ENCODE measurements around the gene PML. TPM values are rescaled to one million over a fixed set of nuclear protein-coding genes. Genes with fewer than 3 reads are reported as not detected.

Gene PML
- total RNA-seq, 1 donor from 2014 or later, result 30.6 TPM

DNA sequence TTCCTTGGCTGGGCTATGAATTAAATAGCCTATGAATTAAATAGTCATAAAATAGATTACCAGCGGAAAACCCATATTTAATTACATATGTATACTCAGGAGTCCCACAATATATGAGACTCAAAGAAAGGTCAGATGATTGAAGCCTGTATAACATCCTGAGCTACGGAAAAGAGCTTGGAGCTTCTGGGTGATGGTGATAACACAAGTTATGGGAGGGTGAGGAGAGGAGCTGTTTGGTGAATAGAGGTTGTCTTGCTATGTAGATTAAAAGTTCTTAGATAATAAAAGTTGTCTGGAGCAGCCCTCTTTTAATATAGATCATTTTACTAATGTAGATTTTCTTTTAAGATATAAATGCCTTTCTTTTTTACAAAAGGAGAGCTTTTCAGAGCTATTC is 1.8 kb downstream of the PML start:
- Mint-ChIP-seq H3K4me1 (peaks cover 42% of the 10 kb centered on the region), H3K36me3 (ENCODE audit: low read depth) (no peaks in the 10 kb centered on the region), H3K27ac (ENCODE audit: unreplicated experiment) (no peak overlapping the region), H3K27me3 (ENCODE audit: low read depth) (no peaks in the 10 kb centered on the region), H3K4me3 (peak overlapping the region; percentile 94), H3K9me3 (no peaks in the 10 kb centered on the region)
- DNase-seq (ENCODE audit: low read depth, low spot score), result no peak
- TF ChIP-seq, protein P1, sequence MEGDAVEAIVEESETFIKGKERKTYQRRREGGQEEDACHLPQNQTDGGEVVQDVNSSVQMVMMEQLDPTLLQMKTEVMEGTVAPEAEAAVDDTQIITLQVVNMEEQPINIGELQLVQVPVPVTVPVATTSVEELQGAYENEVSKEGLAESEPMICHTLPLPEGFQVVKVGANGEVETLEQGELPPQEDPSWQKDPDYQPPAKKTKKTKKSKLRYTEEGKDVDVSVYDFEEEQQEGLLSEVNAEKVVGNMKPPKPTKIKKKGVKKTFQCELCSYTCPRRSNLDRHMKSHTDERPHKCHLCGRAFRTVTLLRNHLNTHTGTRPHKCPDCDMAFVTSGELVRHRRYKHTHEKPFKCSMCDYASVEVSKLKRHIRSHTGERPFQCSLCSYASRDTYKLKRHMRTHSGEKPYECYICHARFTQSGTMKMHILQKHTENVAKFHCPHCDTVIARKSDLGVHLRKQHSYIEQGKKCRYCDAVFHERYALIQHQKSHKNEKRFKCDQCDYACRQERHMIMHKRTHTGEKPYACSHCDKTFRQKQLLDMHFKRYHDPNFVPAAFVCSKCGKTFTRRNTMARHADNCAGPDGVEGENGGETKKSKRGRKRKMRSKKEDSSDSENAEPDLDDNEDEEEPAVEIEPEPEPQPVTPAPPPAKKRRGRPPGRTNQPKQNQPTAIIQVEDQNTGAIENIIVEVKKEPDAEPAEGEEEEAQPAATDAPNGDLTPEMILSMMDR (conservative IDR thresholded peaks at IDR 0.05), result no peak

DNA sequence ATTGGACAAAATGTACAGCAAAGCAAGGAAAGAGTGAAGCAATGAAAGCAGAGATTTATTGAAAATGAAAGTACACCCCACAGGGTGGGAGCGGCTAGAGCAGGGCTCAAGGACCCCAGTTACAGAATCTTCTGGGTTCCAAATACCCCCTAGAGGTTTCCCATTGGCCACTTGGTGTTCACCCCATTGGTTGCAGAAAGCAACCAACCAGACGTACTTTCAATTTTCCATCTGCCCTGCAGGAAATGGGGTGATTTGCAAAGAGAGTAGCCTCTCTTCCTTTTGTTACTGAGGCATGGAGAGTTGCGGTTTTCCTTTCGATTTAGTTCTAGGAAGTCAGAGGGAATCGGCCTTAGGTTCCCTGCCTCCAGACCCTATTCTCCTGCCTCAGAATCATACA is 2.4 kb downstream of the PML start:
- TF ChIP-seq, protein P1 (conservative IDR thresholded peaks at IDR 0.05), result no peak
- no peak for DNase-seq (ENCODE audit: low read depth, low spot score)
- H3K27me3 Mint-ChIP-seq (ENCODE audit: low read depth), result no peaks in the 10 kb centered on the region
- H3K4me3 Mint-ChIP-seq, result peak overlapping the region; percentile 94
- peaks cover 42% of the 10 kb centered on the region for H3K4me1 Mint-ChIP-seq
- H3K36me3 Mint-ChIP-seq (ENCODE audit: low read depth), result no peaks in the 10 kb centered on the region
- no peak overlapping the region for H3K27ac Mint-ChIP-seq (ENCODE audit: unreplicated experiment)
- H3K9me3 Mint-ChIP-seq, result no peaks in the 10 kb centered on the region

DNA sequence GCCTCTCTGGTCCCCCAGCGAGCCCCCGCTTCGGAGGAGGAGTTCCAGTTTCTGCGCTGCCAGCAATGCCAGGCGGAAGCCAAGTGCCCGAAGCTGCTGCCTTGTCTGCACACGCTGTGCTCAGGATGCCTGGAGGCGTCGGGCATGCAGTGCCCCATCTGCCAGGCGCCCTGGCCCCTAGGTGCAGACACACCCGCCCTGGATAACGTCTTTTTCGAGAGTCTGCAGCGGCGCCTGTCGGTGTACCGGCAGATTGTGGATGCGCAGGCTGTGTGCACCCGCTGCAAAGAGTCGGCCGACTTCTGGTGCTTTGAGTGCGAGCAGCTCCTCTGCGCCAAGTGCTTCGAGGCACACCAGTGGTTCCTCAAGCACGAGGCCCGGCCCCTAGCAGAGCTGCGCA is 3.5 kb downstream of the PML start:
- peaks cover 35% of the 10 kb centered on the region for H3K4me1 Mint-ChIP-seq
- H3K27ac Mint-ChIP-seq (ENCODE audit: unreplicated experiment), result no peak overlapping the region
- H3K9me3 Mint-ChIP-seq, result no peaks in the 10 kb centered on the region
- no peak overlapping the region for H3K4me3 Mint-ChIP-seq
- no peaks in the 10 kb centered on the region for H3K36me3 Mint-ChIP-seq (ENCODE audit: low read depth)
- no peaks in the 10 kb centered on the region for H3K27me3 Mint-ChIP-seq (ENCODE audit: low read depth)
- TF ChIP-seq, protein P1 (conservative IDR thresholded peaks at IDR 0.05), result no peak
- DNase-seq (ENCODE audit: low read depth, low spot score), result no peak

DNA sequence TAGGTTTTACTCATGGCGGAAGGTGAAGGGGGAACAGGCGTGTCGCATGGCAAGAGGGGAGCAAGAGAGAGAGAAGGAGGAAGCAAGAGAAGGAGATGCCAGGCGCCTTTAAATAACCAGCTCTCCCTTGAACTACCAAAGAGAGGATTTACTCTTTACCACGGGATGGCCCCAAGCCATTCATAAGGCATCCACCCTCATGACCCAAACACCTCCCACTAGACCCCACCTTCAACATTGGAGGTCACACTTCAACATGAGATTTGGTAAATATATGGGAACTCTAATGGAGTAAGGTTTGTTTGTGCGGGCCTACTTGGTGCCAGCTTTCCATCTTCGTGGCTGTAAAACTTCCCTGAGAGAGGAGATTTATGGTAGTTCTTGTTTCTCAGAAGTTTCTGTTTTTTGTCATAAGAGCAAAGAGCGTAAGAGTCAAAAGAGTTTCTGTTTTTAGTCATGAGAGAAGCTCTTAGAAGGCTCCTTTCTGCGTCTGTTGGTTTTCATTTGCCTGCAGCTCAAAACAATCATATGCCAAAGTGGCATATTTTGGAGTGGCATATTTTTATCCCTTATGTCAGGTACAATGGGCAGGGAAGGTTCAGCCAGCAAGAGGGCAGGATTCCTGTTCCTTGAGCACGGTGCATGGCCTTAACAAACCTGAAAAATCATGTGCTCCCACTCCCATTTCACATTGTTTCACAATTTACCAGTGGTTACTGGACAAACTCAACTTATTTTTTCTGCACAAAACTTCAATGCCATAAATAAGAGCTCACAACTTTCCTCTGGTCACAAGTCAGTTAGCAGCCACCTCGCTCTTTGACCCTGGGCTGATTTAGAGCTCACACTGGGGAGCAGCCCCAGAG is 12.5 kb downstream of the PML start:
- peaks cover 3% of the 10 kb centered on the region for H3K9me3 Mint-ChIP-seq
- no peak for DNase-seq (ENCODE audit: low read depth, low spot score)
- H3K27ac Mint-ChIP-seq (ENCODE audit: unreplicated experiment), result no peak overlapping the region
- TF ChIP-seq, protein P1 (conservative IDR thresholded peaks at IDR 0.05), result no peak
- peaks cover 22% of the 10 kb centered on the region for H3K4me1 Mint-ChIP-seq
- no peak overlapping the region for H3K4me3 Mint-ChIP-seq
- peaks cover 16% of the 10 kb centered on the region for H3K36me3 Mint-ChIP-seq (ENCODE audit: low read depth)
- no peaks in the 10 kb centered on the region for H3K27me3 Mint-ChIP-seq (ENCODE audit: low read depth)

- DNase-seq (ENCODE audit: low read depth, low spot score), result no peak
- TF ChIP-seq, protein P1 (conservative IDR thresholded peaks at IDR 0.05), result no peak
- no peak overlapping the region for H3K27ac Mint-ChIP-seq (ENCODE audit: unreplicated experiment)
- H3K4me1 Mint-ChIP-seq, result peaks cover 22% of the 10 kb centered on the region
- no peaks in the 10 kb centered on the region for H3K27me3 Mint-ChIP-seq (ENCODE audit: low read depth)
- H3K9me3 Mint-ChIP-seq, result peaks cover 6% of the 10 kb centered on the region
- H3K36me3 Mint-ChIP-seq (ENCODE audit: low read depth), result peaks cover 20% of the 10 kb centered on the region
- H3K4me3 Mint-ChIP-seq, result no peak overlapping the region
These were observed 13.4 kb downstream of the PML start for GRCh38 chr15:74007820-74008371.
